ENCODE results near the gene TENM4. TPM values are rescaled to one million over a fixed set of nuclear protein-coding genes. Genes with fewer than 3 reads are reported as not detected.

The TENM4 gene
- total and polyA plus RNA-seq, 4 donors: 24.8 to 70.5 (median 38.1) TPM

DNA sequence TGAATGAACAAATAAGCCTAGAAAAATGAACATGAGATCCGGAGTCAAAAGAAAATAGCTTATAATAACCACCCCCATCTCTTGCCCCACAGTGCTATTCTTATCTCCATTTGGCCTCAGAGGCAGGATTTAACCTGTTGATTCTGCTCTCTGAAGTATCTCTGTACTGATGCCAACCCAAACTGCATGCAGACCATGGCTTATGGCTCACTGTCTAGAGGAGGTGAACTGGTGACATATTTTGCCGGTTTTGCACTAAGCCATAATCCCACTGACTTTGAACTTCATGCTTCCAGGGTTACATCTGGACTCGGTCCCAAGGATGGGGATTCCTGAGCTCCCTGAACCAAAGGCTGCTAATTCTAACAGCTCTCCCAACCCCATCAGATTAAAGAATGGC is 397.1 kb downstream of the TENM4 start:
- Histone ChIP-seq H3K4me3 (ENCODE audit: low read depth, low read length) (no peak overlapping the region), H3K27me3 (ENCODE audit: control insufficient read depth, insufficient read depth, low read length) (no peaks in the 10 kb centered on the region), H3K4me1 (ENCODE audit: control insufficient read depth, insufficient read depth, low read length) (peaks cover 11% of the 10 kb centered on the region), H3K9me3 (ENCODE audit: control insufficient read depth, insufficient read depth, low read length) (no peaks in the 10 kb centered on the region), H3K27ac (ENCODE audit: low read depth, low read length) (no peak overlapping the region), H3K36me3 (ENCODE audit: control insufficient read depth, insufficient read depth, low read length) (no peaks in the 10 kb centered on the region)
- peak in 1 of 6 donors; percentile 22 for DNase-seq (ENCODE audit: low read depth in 4 of 6, low spot score in 6 of 6)
- WGBS (ENCODE audit: insufficient coverage): 100% methylated on average over 1 of the region's 3 CpGs

DNA sequence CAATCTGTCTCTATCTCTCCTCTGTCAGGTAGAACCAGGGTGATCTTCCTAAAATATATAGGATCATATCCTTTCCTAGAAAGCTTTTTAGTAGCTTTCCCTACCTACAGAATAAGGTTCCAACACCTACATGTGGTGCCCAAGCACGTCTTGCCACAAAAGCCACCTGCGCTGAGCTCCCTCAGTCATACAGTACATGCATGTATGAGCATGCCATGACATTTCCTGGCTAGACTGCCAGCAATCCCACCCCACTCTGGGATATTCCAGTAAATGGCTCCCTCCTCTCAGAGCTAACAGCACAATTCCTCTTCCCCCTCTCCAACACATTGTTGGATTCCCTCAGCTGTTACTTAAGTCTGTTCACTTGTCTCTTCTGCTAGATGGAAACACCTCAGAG is 398.0 kb downstream of the TENM4 start:
- Histone ChIP-seq H3K4me3 (ENCODE audit: low read depth, low read length) (no peak overlapping the region), H3K27ac (ENCODE audit: low read depth, low read length) (no peak overlapping the region), H3K36me3 (ENCODE audit: control insufficient read depth, insufficient read depth, low read length) (no peaks in the 10 kb centered on the region), H3K9me3 (ENCODE audit: control insufficient read depth, insufficient read depth, low read length) (no peaks in the 10 kb centered on the region), H3K27me3 (ENCODE audit: control insufficient read depth, insufficient read depth, low read length) (no peaks in the 10 kb centered on the region), H3K4me1 (ENCODE audit: control insufficient read depth, insufficient read depth, low read length) (peaks cover 11% of the 10 kb centered on the region)
- 96% methylated on average over 2 of the region's 2 CpGs for WGBS (ENCODE audit: insufficient coverage)
- no peak for DNase-seq (ENCODE audit: low read depth in 4 of 6, low spot score in 6 of 6)

DNA sequence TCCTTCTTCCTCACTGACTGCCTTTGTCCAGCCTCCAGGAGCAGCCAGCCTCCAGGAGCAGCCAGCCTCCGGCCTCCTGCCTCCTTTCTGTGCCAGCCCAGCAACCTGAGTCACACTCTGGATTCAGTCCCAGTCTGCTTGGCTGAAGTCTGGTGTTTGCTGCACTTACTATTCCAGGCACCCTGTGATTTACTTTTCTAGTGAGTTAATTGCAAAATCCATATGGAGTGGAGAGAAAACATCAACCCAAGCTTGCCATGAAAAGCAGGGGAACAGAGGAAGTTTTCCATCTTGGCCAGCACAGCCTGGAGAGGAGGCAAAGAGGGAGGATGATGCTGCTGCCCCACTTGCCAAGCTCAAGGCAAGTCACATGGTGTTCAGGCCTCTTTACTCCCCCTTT is 400.5 kb downstream of the TENM4 start:
- H3K27ac ChIP-seq (ENCODE audit: low read depth, low read length): no peak overlapping the region
- H3K36me3 ChIP-seq (ENCODE audit: control insufficient read depth, insufficient read depth, low read length): no peaks in the 10 kb centered on the region
- WGBS (ENCODE audit: insufficient coverage): 43% methylated on average over 1 of the region's 1 CpG
- H3K27me3 ChIP-seq (ENCODE audit: control insufficient read depth, insufficient read depth, low read length): no peaks in the 10 kb centered on the region
- no peaks in the 10 kb centered on the region for H3K9me3 ChIP-seq (ENCODE audit: control insufficient read depth, insufficient read depth, low read length)
- DNase-seq (ENCODE audit: low read depth in 4 of 6, low spot score in 6 of 6): peak in 1 of 6 donors; percentile 88
- H3K4me3 ChIP-seq (ENCODE audit: low read depth, low read length): no peak overlapping the region
- peaks cover 3% of the 10 kb centered on the region for H3K4me1 ChIP-seq (ENCODE audit: control insufficient read depth, insufficient read depth, low read length)

DNA sequence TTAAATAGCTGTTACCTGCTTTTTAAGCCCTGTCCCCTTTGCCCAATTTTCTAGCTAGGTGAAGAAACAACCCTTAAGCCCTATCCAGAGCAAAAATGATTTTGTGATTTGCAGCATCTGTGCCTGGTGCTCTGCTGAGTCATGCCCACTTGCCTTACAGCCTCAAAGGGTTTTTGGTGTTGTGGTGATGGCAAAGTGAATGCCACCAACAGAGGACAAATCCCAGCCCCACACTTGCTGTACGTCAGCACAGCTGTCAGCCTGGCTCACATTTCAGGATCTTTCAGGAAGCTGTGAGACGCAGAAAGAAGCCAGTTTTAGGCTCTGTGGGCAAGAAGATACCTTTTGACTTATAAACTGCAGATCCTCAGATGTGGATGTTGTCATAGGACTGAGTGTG is 401.7 kb downstream of the TENM4 start:
- 80% methylated on average over 1 of the region's 2 CpGs for WGBS (ENCODE audit: insufficient coverage)
- DNase-seq (ENCODE audit: low read depth in 4 of 6, low spot score in 6 of 6): no peak
- no peaks in the 10 kb centered on the region for H3K4me1 ChIP-seq (ENCODE audit: control insufficient read depth, insufficient read depth, low read length)
- H3K4me3 ChIP-seq (ENCODE audit: low read depth, low read length): no peak overlapping the region
- H3K9me3 ChIP-seq (ENCODE audit: control insufficient read depth, insufficient read depth, low read length): no peaks in the 10 kb centered on the region
- no peak overlapping the region for H3K27ac ChIP-seq (ENCODE audit: low read depth, low read length)
- no peaks in the 10 kb centered on the region for H3K36me3 ChIP-seq (ENCODE audit: control insufficient read depth, insufficient read depth, low read length)
- no peaks in the 10 kb centered on the region for H3K27me3 ChIP-seq (ENCODE audit: control insufficient read depth, insufficient read depth, low read length)

DNA sequence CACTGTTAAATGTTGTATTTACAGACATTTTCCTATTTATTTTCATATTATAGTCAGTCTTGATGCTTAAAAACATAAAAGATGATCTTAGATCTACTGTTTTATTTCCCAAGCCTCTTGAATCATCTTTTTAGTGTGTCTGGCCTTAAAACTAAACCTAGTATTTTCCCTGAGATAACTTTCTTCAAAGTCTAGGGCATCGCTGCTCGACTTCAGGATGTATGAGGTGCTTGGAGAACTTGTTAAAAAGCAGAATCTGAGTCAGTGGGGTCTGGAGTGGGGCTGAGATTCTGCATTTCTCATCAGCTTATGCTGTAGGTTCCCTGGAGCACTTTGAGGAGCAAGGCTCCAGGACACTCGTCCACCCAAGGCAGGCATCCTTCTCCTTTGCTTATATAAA is 404.9 kb downstream of the TENM4 start:
- H3K27ac ChIP-seq (ENCODE audit: low read depth, low read length): no peak overlapping the region
- no peaks in the 10 kb centered on the region for H3K4me1 ChIP-seq (ENCODE audit: control insufficient read depth, insufficient read depth, low read length)
- 33% methylated on average over 1 of the region's 3 CpGs for WGBS (ENCODE audit: insufficient coverage)

DNA sequence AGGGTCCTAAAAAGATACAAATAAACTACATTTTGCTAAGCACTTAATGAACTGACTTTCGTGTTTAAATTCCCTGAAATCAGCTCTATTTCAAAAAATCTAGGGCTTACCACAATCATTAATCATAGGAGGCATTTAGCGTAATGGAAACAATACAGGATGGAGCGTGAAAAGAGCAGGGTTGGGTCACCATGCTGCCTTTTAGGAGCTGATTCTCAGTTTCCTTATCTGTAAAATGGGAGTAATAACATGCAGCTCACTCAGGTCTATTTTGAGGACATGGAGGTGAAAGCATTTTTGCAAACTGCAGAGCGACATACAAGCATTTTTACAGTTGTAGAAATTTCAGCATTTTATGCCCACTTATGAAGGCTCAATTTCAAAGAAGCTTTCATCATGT is 407.0 kb downstream of the TENM4 start:
- 100% methylated on average over 2 of the region's 4 CpGs for WGBS (ENCODE audit: insufficient coverage)
- Histone ChIP-seq H3K4me1 (ENCODE audit: control insufficient read depth, insufficient read depth, low read length) (no peaks in the 10 kb centered on the region), H3K9me3 (ENCODE audit: control insufficient read depth, insufficient read depth, low read length) (no peaks in the 10 kb centered on the region)

More for the DNA sequence above, 404.9 kb downstream of the TENM4 start:
- H3K36me3 ChIP-seq (ENCODE audit: control insufficient read depth, insufficient read depth, low read length): no peaks in the 10 kb centered on the region
- no peaks in the 10 kb centered on the region for H3K9me3 ChIP-seq (ENCODE audit: control insufficient read depth, insufficient read depth, low read length)
- no peaks in the 10 kb centered on the region for H3K27me3 ChIP-seq (ENCODE audit: control insufficient read depth, insufficient read depth, low read length)
- no peak for DNase-seq (ENCODE audit: low read depth in 4 of 6, low spot score in 6 of 6)
- no peak overlapping the region for H3K4me3 ChIP-seq (ENCODE audit: low read depth, low read length)

DNA sequence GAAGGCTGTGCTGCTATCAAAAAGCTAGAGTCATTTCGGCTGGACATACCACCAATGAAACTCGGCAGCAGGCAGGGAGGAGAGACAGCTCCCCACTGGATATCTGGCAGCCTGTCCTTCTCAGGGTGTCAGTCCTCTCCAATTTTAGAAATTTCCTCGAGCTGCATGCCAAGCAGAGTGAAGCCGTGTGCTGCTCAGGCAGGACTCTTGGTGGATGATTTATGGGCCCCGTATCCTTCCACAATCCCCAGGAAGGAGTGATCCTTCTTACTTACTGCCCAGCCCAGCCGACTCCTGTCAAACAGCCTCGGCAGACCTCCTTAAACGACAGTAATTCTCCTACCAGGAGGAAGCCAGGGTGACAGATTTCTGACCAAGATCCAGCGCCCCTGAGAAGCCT is 410.4 kb downstream of the TENM4 start:
- Histone ChIP-seq H3K36me3 (ENCODE audit: control insufficient read depth, insufficient read depth, low read length) (no peaks in the 10 kb centered on the region), H3K27ac (ENCODE audit: low read depth, low read length) (no peak overlapping the region), H3K4me3 (ENCODE audit: low read depth, low read length) (no peak overlapping the region), H3K9me3 (ENCODE audit: control insufficient read depth, insufficient read depth, low read length) (no peaks in the 10 kb centered on the region), H3K27me3 (ENCODE audit: control insufficient read depth, insufficient read depth, low read length) (no peaks in the 10 kb centered on the region), H3K4me1 (ENCODE audit: control insufficient read depth, insufficient read depth, low read length) (no peaks in the 10 kb centered on the region)
- peak in 2 of 6 donors; percentile 21 to 74 for DNase-seq (ENCODE audit: low read depth in 4 of 6, low spot score in 6 of 6)
- WGBS (ENCODE audit: insufficient coverage): 64% methylated on average over 4 of the region's 9 CpGs

More for the DNA sequence above, 407.0 kb downstream of the TENM4 start:
- no peak overlapping the region for H3K27ac ChIP-seq (ENCODE audit: low read depth, low read length)
- no peak for DNase-seq (ENCODE audit: low read depth in 4 of 6, low spot score in 6 of 6)
- no peaks in the 10 kb centered on the region for H3K27me3 ChIP-seq (ENCODE audit: control insufficient read depth, insufficient read depth, low read length)
- no peaks in the 10 kb centered on the region for H3K36me3 ChIP-seq (ENCODE audit: control insufficient read depth, insufficient read depth, low read length)
- no peak overlapping the region for H3K4me3 ChIP-seq (ENCODE audit: low read depth, low read length)

DNA sequence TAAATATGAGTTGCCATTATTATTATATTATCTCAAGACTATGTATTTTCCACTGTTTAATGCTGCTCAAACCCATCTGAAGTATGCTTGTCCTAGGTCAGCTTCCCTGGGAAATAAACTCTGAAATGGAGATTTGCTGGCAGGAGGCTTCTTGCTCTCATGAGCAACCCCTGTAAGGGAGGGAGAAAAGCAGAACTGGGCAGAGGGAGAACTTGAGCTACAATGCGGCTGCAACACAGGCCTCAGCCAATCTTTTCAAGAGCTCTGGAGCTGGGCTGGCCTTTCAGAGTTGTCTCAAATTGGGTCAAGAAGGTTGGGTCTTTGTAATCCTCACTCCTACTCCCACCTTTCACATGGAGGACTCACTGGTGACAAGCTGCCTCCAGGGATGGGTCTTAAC is 412.6 kb downstream of the TENM4 start:
- DNase-seq (ENCODE audit: low read depth in 4 of 6, low spot score in 6 of 6): no peak
- no peak overlapping the region for H3K4me3 ChIP-seq (ENCODE audit: low read depth, low read length)
- no CpG with 5 or more reads among the region's 1 CpG for WGBS (ENCODE audit: insufficient coverage)
- H3K36me3 ChIP-seq (ENCODE audit: control insufficient read depth, insufficient read depth, low read length): no peaks in the 10 kb centered on the region
- H3K9me3 ChIP-seq (ENCODE audit: control insufficient read depth, insufficient read depth, low read length): no peaks in the 10 kb centered on the region
- H3K4me1 ChIP-seq (ENCODE audit: control insufficient read depth, insufficient read depth, low read length): no peaks in the 10 kb centered on the region
- no peaks in the 10 kb centered on the region for H3K27me3 ChIP-seq (ENCODE audit: control insufficient read depth, insufficient read depth, low read length)
- no peak overlapping the region for H3K27ac ChIP-seq (ENCODE audit: low read depth, low read length)

DNA sequence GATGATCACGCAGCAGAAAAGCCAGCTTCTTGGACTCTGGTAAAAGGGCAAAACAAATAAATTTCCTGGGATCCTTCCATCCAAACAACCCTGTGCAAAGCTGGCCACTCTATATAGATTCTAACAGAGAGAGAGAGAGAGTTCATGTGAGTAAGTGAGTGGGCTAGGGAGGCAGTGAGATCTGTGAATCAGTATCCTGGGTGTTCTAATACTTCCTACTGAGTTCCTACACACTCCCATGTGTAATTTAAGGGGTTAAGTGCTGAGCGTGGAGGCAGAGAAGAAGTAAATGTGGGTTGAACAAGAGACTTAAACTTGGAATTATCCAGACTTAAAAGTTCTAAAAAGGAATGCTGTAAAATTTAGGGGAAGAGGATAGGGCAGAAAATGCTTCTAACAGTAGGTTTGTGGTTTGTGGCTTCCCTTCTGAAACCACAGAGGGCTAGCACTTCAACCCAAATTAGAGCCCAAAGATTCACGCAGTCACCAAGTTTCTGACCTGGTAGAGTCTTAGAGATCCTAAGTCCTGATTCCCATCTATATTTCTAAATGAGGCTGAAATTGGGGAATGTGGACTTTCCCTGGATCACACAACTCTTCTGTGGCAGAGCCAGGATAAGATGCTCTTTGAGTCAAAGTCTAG is 413.9 kb downstream of the TENM4 start:
- WGBS (ENCODE audit: insufficient coverage): 100% methylated on average over 1 of the region's 3 CpGs

DNA sequence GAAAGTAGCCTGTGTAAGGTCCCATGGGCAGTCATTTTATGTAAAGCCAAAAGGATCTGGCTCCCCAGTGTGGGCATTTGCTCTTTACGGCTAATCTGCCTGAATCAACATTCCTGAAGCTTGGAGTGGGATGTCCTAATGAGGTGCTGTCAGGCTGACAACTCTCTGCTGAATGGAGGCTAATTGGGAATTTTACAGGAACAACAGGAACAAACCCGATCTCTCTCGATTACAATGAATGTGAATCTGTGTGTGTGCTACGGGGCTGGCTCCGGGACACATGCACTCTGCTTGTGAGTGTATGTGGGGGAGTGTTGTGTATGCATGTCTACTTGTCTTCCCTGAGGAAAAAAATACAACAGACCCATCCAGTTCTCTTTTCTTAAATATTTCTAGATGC is 415.2 kb downstream of the TENM4 start:
- no peaks in the 10 kb centered on the region for H3K36me3 ChIP-seq (ENCODE audit: control insufficient read depth, insufficient read depth, low read length)
- H3K27ac ChIP-seq (ENCODE audit: low read depth, low read length): no peak overlapping the region

More for the DNA sequence above, 413.9 kb downstream of the TENM4 start:
- no peaks in the 10 kb centered on the region for H3K36me3 ChIP-seq (ENCODE audit: control insufficient read depth, insufficient read depth, low read length)
- no peak for DNase-seq (ENCODE audit: low read depth in 4 of 6, low spot score in 6 of 6)
- H3K4me1 ChIP-seq (ENCODE audit: control insufficient read depth, insufficient read depth, low read length): no peaks in the 10 kb centered on the region
- H3K27me3 ChIP-seq (ENCODE audit: control insufficient read depth, insufficient read depth, low read length): no peaks in the 10 kb centered on the region
- no peak overlapping the region for H3K27ac ChIP-seq (ENCODE audit: low read depth, low read length)
- no peak overlapping the region for H3K4me3 ChIP-seq (ENCODE audit: low read depth, low read length)
- no peaks in the 10 kb centered on the region for H3K9me3 ChIP-seq (ENCODE audit: control insufficient read depth, insufficient read depth, low read length)

More for the DNA sequence above, 415.2 kb downstream of the TENM4 start:
- H3K9me3 ChIP-seq (ENCODE audit: control insufficient read depth, insufficient read depth, low read length): no peaks in the 10 kb centered on the region
- H3K4me3 ChIP-seq (ENCODE audit: low read depth, low read length): no peak overlapping the region
- H3K27me3 ChIP-seq (ENCODE audit: control insufficient read depth, insufficient read depth, low read length): no peaks in the 10 kb centered on the region
- no peaks in the 10 kb centered on the region for H3K4me1 ChIP-seq (ENCODE audit: control insufficient read depth, insufficient read depth, low read length)
- peak in 1 of 6 donors; percentile 13 for DNase-seq (ENCODE audit: low read depth in 4 of 6, low spot score in 6 of 6)
- 67% methylated on average over 1 of the region's 5 CpGs for WGBS (ENCODE audit: insufficient coverage)
